Measurements from ENCODE around the gene ZNF860. TPM values are rescaled to one million over a fixed set of nuclear protein-coding genes. Genes with fewer than 3 reads are reported as not detected.
A peak's percentile ranks its signal among the peaks of the same experiment; 100 is the strongest.

ZNF860 gene
- total RNA-seq, 4 donors from 2014 or later: under 0.01 to 0.66 (median 0.28) TPM

DNA sequence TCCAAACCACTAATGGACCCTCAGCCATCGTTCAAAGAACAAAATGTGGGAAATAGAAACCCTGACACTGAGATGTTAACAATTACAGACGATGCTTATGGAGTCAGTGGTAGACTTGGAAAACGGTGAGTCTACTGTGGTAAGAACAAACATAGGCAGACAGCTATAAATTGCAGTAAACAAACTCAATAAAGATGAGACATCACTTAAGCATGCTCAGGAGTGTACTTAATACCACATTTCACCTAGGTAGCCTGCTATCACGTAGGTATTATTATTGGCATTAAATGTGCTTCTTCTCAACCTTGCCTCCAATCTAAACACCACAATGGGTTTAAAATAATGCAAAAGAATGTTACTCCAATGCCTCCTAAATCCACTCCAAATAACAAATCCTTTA lies 3.0 kb upstream of the ZNF860 start:
- Histone ChIP-seq H3K27ac (replicated peaks in 1 of 4) (no peak overlapping the region), H3K4me1 (peaks cover 14 to 28% (median 26%) of the 10 kb centered on the region in 4 donors), H3K36me3 (no peaks in the 10 kb centered on the region), H3K27me3 (no peaks in the 10 kb centered on the region), H3K4me3 (no peak overlapping the region), H3K9me3 (no peaks in the 10 kb centered on the region)
- TF ChIP-seq EP300 (IDR thresholded peaks at IDR 0.05) (no peak), POLR2A (IDR thresholded peaks at IDR 0.05; ENCODE audit: low read depth) (no peak), POLR2AphosphoS5 (IDR thresholded peaks at IDR 0.05) (no peak)
- TF ChIP-seq, protein P1, sequence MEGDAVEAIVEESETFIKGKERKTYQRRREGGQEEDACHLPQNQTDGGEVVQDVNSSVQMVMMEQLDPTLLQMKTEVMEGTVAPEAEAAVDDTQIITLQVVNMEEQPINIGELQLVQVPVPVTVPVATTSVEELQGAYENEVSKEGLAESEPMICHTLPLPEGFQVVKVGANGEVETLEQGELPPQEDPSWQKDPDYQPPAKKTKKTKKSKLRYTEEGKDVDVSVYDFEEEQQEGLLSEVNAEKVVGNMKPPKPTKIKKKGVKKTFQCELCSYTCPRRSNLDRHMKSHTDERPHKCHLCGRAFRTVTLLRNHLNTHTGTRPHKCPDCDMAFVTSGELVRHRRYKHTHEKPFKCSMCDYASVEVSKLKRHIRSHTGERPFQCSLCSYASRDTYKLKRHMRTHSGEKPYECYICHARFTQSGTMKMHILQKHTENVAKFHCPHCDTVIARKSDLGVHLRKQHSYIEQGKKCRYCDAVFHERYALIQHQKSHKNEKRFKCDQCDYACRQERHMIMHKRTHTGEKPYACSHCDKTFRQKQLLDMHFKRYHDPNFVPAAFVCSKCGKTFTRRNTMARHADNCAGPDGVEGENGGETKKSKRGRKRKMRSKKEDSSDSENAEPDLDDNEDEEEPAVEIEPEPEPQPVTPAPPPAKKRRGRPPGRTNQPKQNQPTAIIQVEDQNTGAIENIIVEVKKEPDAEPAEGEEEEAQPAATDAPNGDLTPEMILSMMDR (IDR thresholded peaks at IDR 0.05): no peak
- WGBS: 87% methylated on average over 4 of the region's 4 CpGs
- DNase-seq (ENCODE audit: extremely low spot score): no peak
- intact Hi-C loops (cut with DNase I): no loop called here

DNA sequence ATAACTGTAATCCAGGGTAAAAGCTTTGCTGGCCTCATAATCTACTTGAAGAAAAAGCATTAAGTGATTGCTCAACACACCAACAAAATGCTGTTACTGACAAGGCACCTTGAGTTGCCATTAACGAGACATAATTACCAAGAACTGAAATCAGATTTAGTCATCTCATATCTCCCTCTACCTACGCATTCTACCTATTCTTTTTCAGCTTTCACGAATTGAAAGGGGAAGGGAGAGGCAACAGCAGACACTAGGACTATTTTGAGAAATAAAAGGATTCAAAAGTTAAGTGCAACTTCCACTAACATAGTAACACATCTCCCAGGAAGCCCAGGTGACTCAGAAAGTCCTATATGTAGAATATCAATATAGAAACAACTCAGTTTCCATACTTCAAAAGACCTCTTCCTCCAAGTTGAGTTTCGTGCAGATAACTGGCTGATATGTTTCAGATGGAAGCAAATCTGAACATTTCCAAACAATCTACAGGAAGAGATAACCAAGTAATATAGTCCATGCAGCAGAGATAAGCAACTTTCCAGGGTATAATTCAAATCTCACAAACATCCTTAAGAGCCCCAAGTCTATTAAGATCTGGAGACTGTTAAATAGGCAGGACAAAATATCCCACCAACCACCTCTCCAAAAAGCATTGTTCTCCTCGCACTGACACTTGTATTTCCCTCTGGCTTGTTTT lies 2.4 kb upstream of the ZNF860 start:
- no peaks in the 10 kb centered on the region for H3K36me3 ChIP-seq
- H3K4me3 ChIP-seq: peak overlapping the region in 1 of 4 donors; percentile 74
- peaks cover 14 to 28% (median 26%) of the 10 kb centered on the region in 4 donors for H3K4me1 ChIP-seq
- no peak for DNase-seq (ENCODE audit: extremely low spot score)
- H3K27me3 ChIP-seq: no peaks in the 10 kb centered on the region
- 79% methylated on average over 5 of the region's 5 CpGs for WGBS
- intact Hi-C loops (cut with DNase I): no loop called here
- TF ChIP-seq POLR2A (IDR thresholded peaks at IDR 0.05; ENCODE audit: low read depth) (no peak), POLR2AphosphoS5 (IDR thresholded peaks at IDR 0.05) (no peak), EP300 (IDR thresholded peaks at IDR 0.05) (no peak)
- TF ChIP-seq, protein P1 (IDR thresholded peaks at IDR 0.05): no peak
- no peak overlapping the region for H3K27ac ChIP-seq (replicated peaks in 1 of 4)
- no peaks in the 10 kb centered on the region for H3K9me3 ChIP-seq

DNA sequence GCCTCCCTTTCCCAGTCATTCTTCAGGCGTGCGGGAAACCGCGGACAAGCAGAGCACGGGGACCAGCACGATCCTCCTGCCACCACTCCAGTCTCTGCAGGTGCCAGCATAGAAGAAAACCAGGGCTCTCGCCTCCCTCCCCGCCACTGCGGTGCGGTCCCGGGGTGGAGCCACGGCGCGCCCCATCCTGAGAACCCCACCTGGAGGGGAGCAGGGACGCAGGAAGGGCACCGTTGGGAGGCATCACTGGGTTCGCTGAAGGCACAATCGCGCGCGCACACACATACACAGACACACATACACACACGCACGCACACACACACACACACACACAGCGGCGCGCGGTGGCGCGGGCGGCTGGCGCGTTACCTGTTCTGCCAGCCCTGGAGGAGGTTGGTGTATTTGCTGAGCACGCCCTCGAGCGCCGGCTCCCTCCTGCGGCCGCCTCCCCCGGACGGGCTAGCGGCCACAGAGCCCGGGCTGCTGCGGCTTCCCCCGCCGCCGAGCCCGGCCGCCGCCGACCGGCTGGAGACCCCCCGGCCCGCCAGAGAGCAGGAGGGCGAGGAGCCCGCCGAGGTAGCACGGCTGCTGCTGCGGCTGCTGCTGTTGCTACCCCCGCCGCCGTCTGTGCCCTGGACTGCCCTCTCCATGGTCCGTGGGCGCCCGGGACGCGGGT lies 882 bp upstream of the ZNF860 start:
- Histone ChIP-seq H3K27me3 (no peaks in the 10 kb centered on the region), H3K4me1 (peaks cover 14 to 28% (median 26%) of the 10 kb centered on the region in 4 donors), H3K4me3 (peak overlapping the region; percentile 74 to 86 (median 78)), H3K36me3 (no peaks in the 10 kb centered on the region), H3K9me3 (no peaks in the 10 kb centered on the region), H3K27ac (replicated peaks in 1 of 4) (peak overlapping the region; percentile 82 to 90 (median 85))
- intact Hi-C loops (cut with DNase I): no loop called here
- DNase-seq (ENCODE audit: extremely low spot score): no peak
- WGBS: 1% methylated on average over 10 of the region's 66 CpGs
- TF ChIP-seq EP300 (IDR thresholded peaks at IDR 0.05) (no peak), POLR2AphosphoS5 (IDR thresholded peaks at IDR 0.05) (no peak), POLR2A (IDR thresholded peaks at IDR 0.05; ENCODE audit: low read depth) (no peak)
- TF ChIP-seq, protein P1 (IDR thresholded peaks at IDR 0.05): no peak

DNA sequence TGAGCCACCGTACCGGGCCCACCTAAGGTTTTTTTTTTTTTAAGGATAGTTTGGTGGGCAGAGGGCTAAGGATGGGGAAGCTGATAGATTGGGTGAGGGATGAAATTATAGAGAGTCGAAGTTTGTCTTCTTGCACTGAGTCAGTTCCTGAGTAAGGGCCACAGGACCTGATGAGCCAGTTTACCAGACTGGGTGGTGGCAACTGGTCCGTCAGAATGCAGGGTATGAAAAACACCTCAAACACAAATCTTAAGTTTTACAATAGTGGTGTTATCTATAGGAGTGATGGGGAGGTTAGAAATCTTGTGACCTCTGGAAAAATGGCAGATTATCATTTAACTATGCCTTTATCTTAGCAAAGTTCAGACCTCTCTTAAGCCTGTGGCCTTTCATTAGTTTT lies 2.8 kb downstream of the ZNF860 start:
- WGBS: 92% methylated on average over 4 of the region's 4 CpGs

More for the DNA sequence above, 2.8 kb downstream of the ZNF860 start:
- TF ChIP-seq, protein P1 (IDR thresholded peaks at IDR 0.05): no peak
- TF ChIP-seq POLR2A (IDR thresholded peaks at IDR 0.05; ENCODE audit: low read depth) (no peak), POLR2AphosphoS5 (IDR thresholded peaks at IDR 0.05) (no peak), EP300 (IDR thresholded peaks at IDR 0.05) (no peak)
- no peaks in the 10 kb centered on the region for H3K27me3 ChIP-seq
- intact Hi-C loops (cut with DNase I): no loop called here
- DNase-seq (ENCODE audit: extremely low spot score): no peak
- H3K27ac ChIP-seq (replicated peaks in 1 of 4): no peak overlapping the region
- peaks cover 0 to 22% (median 5%) of the 10 kb centered on the region in 4 donors for H3K9me3 ChIP-seq
- H3K36me3 ChIP-seq: no peaks in the 10 kb centered on the region
- peaks cover 14 to 27% (median 21%) of the 10 kb centered on the region in 4 donors for H3K4me1 ChIP-seq
- no peak overlapping the region for H3K4me3 ChIP-seq

Measured in esophagus muscularis mucosa (tissue), 4 donors.